Endodermal cell (in vitro differentiated cells): Measurements from ENCODE around the gene S100A5. TPM values are rescaled to one million over a fixed set of nuclear protein-coding genes. Genes with fewer than 3 reads are reported as not detected.
A peak's percentile ranks its signal among the peaks of the same experiment; 100 is the strongest.

ENCODE experiments used
- DNase-seq: peaks from one replicate; pipeline ENCODE4 v3.0.0-alpha.2; 2017
- H3K27ac ChIP-seq: 2 replicates; pipeline ENCODE4 v1.5.1; 2013; ENCODE audit warnings: mild to moderate bottlenecking, low read depth, low read length, moderate library complexity
- H3K27me3 ChIP-seq: 2 replicates; pipeline ENCODE4 v1.6.1; 2013; ENCODE audit warnings: mild to moderate bottlenecking, low read length, moderate library complexity; ENCODE audit not compliant: insufficient read depth, control insufficient read depth, poor library complexity, severe bottlenecking
- H3K36me3 ChIP-seq: 2 replicates; pipeline ENCODE4 v1.7.0; 2013; ENCODE audit warnings: mild to moderate bottlenecking, low read length, moderate library complexity; ENCODE audit not compliant: control insufficient read depth, insufficient read depth
- H3K4me1 ChIP-seq: one replicate; pipeline ENCODE4 v1.7.0; 2013; ENCODE audit warnings: low read length; ENCODE audit not compliant: control insufficient read depth, insufficient read depth
- H3K4me3 ChIP-seq: 2 replicates; pipeline ENCODE4 v1.5.1; 2013; ENCODE audit warnings: mild to moderate bottlenecking, low read length, moderate library complexity
- H3K9ac ChIP-seq: 2 replicates; pipeline ENCODE4 v1.6.1; 2013; ENCODE audit warnings: mild to moderate bottlenecking, low read length, moderate library complexity; ENCODE audit not compliant: poor library complexity, severe bottlenecking; ENCODE audit errors: extremely low read depth
- H3K9me3 ChIP-seq: 2 replicates; pipeline ENCODE4 v1.6.1; 2013; ENCODE audit warnings: mild to moderate bottlenecking, low read length, moderate library complexity; ENCODE audit not compliant: control insufficient read depth
- H3K27ac Mint-ChIP-seq: 2 replicates; pipeline ENCODE4 v1.8.0; 2020; ENCODE audit warnings: mixed read lengths
- H3K27me3 Mint-ChIP-seq: 2 replicates; pipeline ENCODE4 v1.8.0; 2021; ENCODE audit warnings: mild to moderate bottlenecking, mixed read lengths; ENCODE audit not compliant: insufficient read depth
- H3K36me3 Mint-ChIP-seq: 2 replicates; pipeline ENCODE4 v1.8.0; 2020; ENCODE audit warnings: low read depth, mixed read lengths
- H3K4me1 Mint-ChIP-seq: 2 replicates; pipeline ENCODE4 v1.8.0; 2020; ENCODE audit warnings: mixed read lengths
- H3K4me3 Mint-ChIP-seq: 2 replicates; pipeline ENCODE4 v1.8.0; 2020; ENCODE audit warnings: mild to moderate bottlenecking, moderate library complexity, mixed read lengths
- H3K9me3 Mint-ChIP-seq: 2 replicates; pipeline ENCODE4 v1.8.0; 2020; ENCODE audit warnings: mild to moderate bottlenecking, mixed read lengths
- CTCF ChIP-seq: fragments of 200-600 bp; sonication (generic); conservative IDR thresholded peaks from 2 replicates; pipeline ENCODE4 v1.5.0; 2021; ENCODE audit warnings: antibody characterized with exemption, mild to moderate bottlenecking
- WGBS, 2 experiments: methylation state at CpG; one replicate each; pipeline versions ENCODE4 v1.1.5 to v1.1.7; 2013; ENCODE audit warnings: missing lambda C conversion rate in 2 of 2, mixed read lengths in 1 of 2; ENCODE audit not compliant: insufficient coverage in 1 of 2, insufficient read length in 1 of 2; 5-methylcytosine and 5-hydroxymethylcytosine counted together
- total RNA-seq, 2 donors: library from RNA; stranded (reverse); fragmentation: NEBNext Ultra II Directional in 1 of 2; extraction: Animal tissue kit (Norgen Biotek cat#: 25700) in 1 of 2; gene quantifications; 2 replicates in 1 of 2; 3 replicates in 1 of 2; pipeline ENCODE4 v1.2.1, GENCODE V29; 2021

S100A5 gene
- total RNA-seq, 2 donors from 2014 or later = not detected

- peaks cover 6% of the 10 kb centered on the region for H3K4me1 ChIP-seq
- no peak for TF ChIP-seq CTCF
- DNase-seq = peak; percentile 13
- H3K9ac ChIP-seq = no peak overlapping the region
- Mint-ChIP-seq H3K27ac (no peak overlapping the region), H3K9me3 (no peaks in the 10 kb centered on the region), H3K4me1 (peaks cover 25% of the 10 kb centered on the region), H3K27me3 (peaks cover 24% of the 10 kb centered on the region), H3K36me3 (no peaks in the 10 kb centered on the region), H3K4me3 (no peak overlapping the region)
- H3K4me3 ChIP-seq = no peak overlapping the region
- H3K9me3 ChIP-seq = no peaks in the 10 kb centered on the region
- peaks cover 5% of the 10 kb centered on the region for H3K27me3 ChIP-seq
- no peaks in the 10 kb centered on the region for H3K36me3 ChIP-seq
- WGBS, 2 experiments = 94 to 97% methylated on average over 2 to 3 of the region's 3 CpGs
- no peak overlapping the region for H3K27ac ChIP-seq
Observed at GRCh38 chr1:153531638-153532037, 9.1 kb downstream of the S100A5 start.

GRCh38 chr1:153527683-153528040, 13.1 kb downstream of the S100A5 start:
- H3K27ac Mint-ChIP-seq = no peak overlapping the region
- 81 to 90% methylated on average over 4 to 5 of the region's 5 CpGs for WGBS, 2 experiments
- no peak overlapping the region for H3K4me3 Mint-ChIP-seq
- H3K4me1 Mint-ChIP-seq = peaks cover 13% of the 10 kb centered on the region
- H3K36me3 ChIP-seq = no peaks in the 10 kb centered on the region
- H3K27ac ChIP-seq = no peak overlapping the region
- no peaks in the 10 kb centered on the region for H3K36me3 Mint-ChIP-seq
- H3K4me3 ChIP-seq = no peak overlapping the region
- no peak overlapping the region for H3K9ac ChIP-seq
- H3K9me3 Mint-ChIP-seq = peaks cover under 1% of the 10 kb centered on the region
- TF ChIP-seq CTCF = no peak
- H3K9me3 ChIP-seq = no peaks in the 10 kb centered on the region
- peaks cover 12% of the 10 kb centered on the region for H3K27me3 Mint-ChIP-seq
- peak; percentile 32 for DNase-seq
- no peaks in the 10 kb centered on the region for H3K27me3 ChIP-seq
- peaks cover 7% of the 10 kb centered on the region for H3K4me1 ChIP-seq

- Histone ChIP-seq H3K4me1 (peaks cover 3% of the 10 kb centered on the region), H3K4me3 (no peak overlapping the region), H3K9ac (no peak overlapping the region), H3K27ac (no peak overlapping the region), H3K27me3 (no peaks in the 10 kb centered on the region), H3K36me3 (no peaks in the 10 kb centered on the region), H3K9me3 (no peaks in the 10 kb centered on the region)
- 78 to 83% methylated on average over 8 of the region's 8 CpGs for WGBS, 2 experiments
- Mint-ChIP-seq H3K27me3 (peaks cover 12% of the 10 kb centered on the region), H3K27ac (no peak overlapping the region), H3K4me1 (peaks cover 9% of the 10 kb centered on the region), H3K4me3 (no peak overlapping the region), H3K36me3 (no peaks in the 10 kb centered on the region), H3K9me3 (peaks cover 4% of the 10 kb centered on the region)
- TF ChIP-seq CTCF = no peak
- peak; percentile 77 for DNase-seq
Observed at GRCh38 chr1:153527023-153527682, 13.6 kb downstream of the S100A5 start.
